GM12873 (cell line): ENCODE results near the gene MTR.

ENCODE experiments used
- TF ChIP-seq, protein P1 (sequence below): IDR thresholded peaks from 2 replicates; pipeline ENCODE4 v1.5.1; 2012; ENCODE audit warnings: low read depth, mild to moderate bottlenecking, moderate library complexity, low read length, control low read depth; ENCODE audit not compliant: insufficient read depth; ENCODE audit errors: missing control alignments

MTR gene

DNA sequence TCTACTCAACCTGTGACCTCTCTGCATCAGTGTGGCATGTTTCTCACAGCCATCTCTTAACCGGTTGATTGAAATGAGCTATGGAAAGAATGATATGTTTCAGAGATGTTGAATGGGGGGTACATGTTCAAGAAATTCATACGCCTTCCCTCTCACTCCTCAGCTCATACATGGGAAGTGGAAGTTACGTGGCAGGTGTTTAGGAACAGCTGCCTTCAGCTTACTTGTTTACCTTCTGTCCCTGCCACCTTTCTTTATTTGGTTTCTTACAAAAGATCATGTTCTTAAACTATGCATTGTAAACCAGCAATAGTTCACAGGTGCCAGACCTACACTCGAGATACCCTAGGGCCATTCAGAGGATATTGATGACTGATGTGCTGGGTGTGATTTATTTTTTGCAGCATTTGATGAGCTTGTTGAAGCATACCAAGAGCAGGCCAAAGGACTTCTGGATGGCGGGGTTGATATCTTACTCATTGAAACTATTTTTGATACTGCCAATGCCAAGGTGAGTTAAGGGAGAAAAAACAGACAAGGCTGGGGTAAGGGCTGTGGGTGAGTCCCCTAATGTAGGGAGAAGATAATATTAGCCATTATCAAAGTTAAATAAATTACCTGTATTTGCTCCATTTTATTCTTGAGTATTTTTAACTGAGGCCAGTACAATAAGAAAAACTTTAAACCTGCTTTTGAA, 17.4 kb downstream of the MTR start:
- TF ChIP-seq, protein P1, sequence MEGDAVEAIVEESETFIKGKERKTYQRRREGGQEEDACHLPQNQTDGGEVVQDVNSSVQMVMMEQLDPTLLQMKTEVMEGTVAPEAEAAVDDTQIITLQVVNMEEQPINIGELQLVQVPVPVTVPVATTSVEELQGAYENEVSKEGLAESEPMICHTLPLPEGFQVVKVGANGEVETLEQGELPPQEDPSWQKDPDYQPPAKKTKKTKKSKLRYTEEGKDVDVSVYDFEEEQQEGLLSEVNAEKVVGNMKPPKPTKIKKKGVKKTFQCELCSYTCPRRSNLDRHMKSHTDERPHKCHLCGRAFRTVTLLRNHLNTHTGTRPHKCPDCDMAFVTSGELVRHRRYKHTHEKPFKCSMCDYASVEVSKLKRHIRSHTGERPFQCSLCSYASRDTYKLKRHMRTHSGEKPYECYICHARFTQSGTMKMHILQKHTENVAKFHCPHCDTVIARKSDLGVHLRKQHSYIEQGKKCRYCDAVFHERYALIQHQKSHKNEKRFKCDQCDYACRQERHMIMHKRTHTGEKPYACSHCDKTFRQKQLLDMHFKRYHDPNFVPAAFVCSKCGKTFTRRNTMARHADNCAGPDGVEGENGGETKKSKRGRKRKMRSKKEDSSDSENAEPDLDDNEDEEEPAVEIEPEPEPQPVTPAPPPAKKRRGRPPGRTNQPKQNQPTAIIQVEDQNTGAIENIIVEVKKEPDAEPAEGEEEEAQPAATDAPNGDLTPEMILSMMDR, result no peak

GRCh38 chr1:236815941-236816340, 20.8 kb downstream of the MTR start:
- TF ChIP-seq, protein P1, result no peak

DNA sequence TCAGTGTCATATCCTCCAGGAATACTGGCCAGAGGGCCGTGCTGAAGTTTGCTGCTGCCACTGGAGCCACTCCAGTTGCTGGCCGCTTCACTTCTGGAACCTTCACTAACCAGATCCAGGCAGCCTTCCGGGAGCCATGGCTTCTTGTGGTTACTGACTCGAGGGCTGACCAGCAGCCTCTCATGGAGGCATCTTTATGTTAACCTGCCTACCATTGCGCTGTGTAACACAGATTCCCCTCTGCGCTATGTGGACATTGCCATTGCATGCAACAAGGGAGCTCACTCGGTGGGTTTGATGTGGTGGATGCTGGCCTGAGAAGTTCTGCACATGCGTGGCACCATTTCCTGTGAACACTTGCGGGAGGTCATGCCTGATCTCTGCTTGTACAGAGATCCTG, 24.8 kb downstream of the MTR start:
- TF ChIP-seq, protein P1, result no peak

- TF ChIP-seq, protein P1, result no peak
Measured at GRCh38 chr1:236821091-236821627, 26.1 kb downstream of the MTR start.

DNA sequence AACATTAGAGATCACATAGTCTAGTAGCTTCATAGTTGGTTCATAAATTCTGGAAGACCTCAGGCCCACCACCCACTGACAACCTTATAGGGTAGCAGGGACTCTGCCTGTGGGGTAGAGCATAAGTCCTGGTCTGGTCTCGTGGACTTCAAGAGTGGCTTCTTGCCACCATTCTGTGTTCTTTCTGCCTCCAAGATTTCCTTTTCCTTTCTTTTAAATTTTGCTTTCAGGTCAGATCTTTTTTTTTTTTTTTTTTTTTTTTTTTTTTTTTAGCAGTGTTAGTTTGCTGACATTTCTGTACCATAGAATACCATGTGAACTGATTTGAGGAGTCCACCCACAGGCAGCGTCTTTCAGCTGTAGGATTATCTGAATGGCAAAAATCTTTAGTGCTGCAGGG, 28.5 kb downstream of the MTR start:
- TF ChIP-seq, protein P1, result no peak

DNA sequence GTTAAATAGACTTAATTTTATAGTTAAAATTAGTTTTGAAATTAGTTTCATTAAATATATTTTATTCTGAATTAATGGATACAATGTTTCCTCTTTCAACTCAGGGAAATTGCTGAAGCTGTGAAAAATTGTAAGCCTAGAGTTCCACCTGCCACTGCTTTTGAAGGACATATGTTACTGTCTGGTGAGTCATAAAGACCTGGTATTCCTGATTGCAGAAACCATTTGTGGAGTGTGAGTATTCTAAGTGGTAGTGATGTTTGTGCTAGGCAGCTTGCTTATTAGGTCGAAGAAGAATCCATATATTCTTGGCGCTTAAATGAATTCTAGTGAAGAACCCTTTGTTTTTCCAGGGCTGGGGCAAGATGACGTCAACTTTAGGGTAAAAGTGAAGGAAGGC, 34.0 kb downstream of the MTR start:
- TF ChIP-seq, protein P1, result no peak

GRCh38 chr1:236830116-236830515, 35.0 kb downstream of the MTR start:
- TF ChIP-seq, protein P1, result no peak
